CD4-positive, alpha-beta T cell (primary cell): ENCODE results near the gene KCNK13. TPM values are rescaled to one million over a fixed set of nuclear protein-coding genes. Genes with fewer than 3 reads are reported as not detected.

Source experiments
- ATAC-seq: fragments of 200-7000 bp; cut with Tn5 transposase; one replicate; pipeline ENCODE4 v1.10.0; 2022; ENCODE audit warnings: mild to moderate bottlenecking; ENCODE audit not compliant: poor library complexity
- CTCF ChIA-PET: fragments of 350-600 bp; sonication (Branson Sonifier 250); formaldehyde crosslinking; loops from one replicate; lab custom pipeline; 2021; ENCODE audit warnings: antibody characterized with exemption, inconsistent platforms; lab: Charles Lee
- POLR2A ChIA-PET: fragments of 350-600 bp; sonication (Branson Sonifier 250); formaldehyde crosslinking; loops from one replicate; lab custom pipeline; 2021; ENCODE audit warnings: antibody characterized with exemption, inconsistent platforms; lab: Charles Lee
- DNase-seq, 14 experiments: peaks; one replicate each; pipeline ENCODE4 v3.0.0-alpha.2; 2013 to 2020; ENCODE audit warnings: mixed read lengths in 2 of 14
- H3K27ac ChIP-seq, 2 donors: one replicate each; pipeline versions ENCODE4 v1.5.1 to v1.7.0; 2013; ENCODE audit warnings: low read length in 2 of 2, low read depth in 1 of 2, mild to moderate bottlenecking in 1 of 2
- H3K27me3 ChIP-seq, 2 experiments: 1 replicate in 1 of 2; 2 replicates in 1 of 2; pipeline versions ENCODE4 v1.6.1 to v1.7.0; 2013; ENCODE audit warnings: low read length in 2 of 2, control low read depth in 1 of 2, mild to moderate bottlenecking in 1 of 2, moderate library complexity in 1 of 2; ENCODE audit not compliant: insufficient read depth in 2 of 2, control insufficient read depth in 1 of 2
- H3K36me3 ChIP-seq: one replicate; pipeline ENCODE4 v1.6.1; 2013; ENCODE audit warnings: low read length, control low read depth; ENCODE audit not compliant: insufficient read depth
- H3K4me1 ChIP-seq: one replicate; pipeline ENCODE4 v1.6.1; 2013; ENCODE audit warnings: low read length, control low read depth; ENCODE audit not compliant: insufficient read depth
- H3K4me3 ChIP-seq: one replicate; pipeline ENCODE4 v1.5.1; 2013; ENCODE audit warnings: mild to moderate bottlenecking, low read length, moderate library complexity
- H3K9me3 ChIP-seq, 2 experiments: 1 replicate in 1 of 2; 2 replicates in 1 of 2; pipeline versions ENCODE4 v1.6.1 to v1.7.0; 2013; ENCODE audit warnings: low read length in 2 of 2, mild to moderate bottlenecking in 2 of 2, control low read depth in 1 of 2, moderate library complexity in 1 of 2; ENCODE audit not compliant: control insufficient read depth in 1 of 2, insufficient read depth in 1 of 2
- H3K27ac Mint-ChIP-seq: one replicate; pipeline ENCODE4 v1.8.0; 2020; ENCODE audit warnings: mixed read lengths
- H3K27me3 Mint-ChIP-seq: one replicate; pipeline ENCODE4 v1.8.0; 2021; ENCODE audit warnings: mixed read lengths
- H3K36me3 Mint-ChIP-seq: one replicate; pipeline ENCODE4 v1.8.0; 2021; ENCODE audit warnings: low read depth, mixed read lengths
- H3K4me1 Mint-ChIP-seq: one replicate; pipeline ENCODE4 v1.8.0; 2021; ENCODE audit warnings: low read depth, mixed read lengths
- H3K4me3 Mint-ChIP-seq: one replicate; pipeline ENCODE4 v1.8.0; 2020; ENCODE audit warnings: mild to moderate bottlenecking, mixed read lengths
- H3K9me3 Mint-ChIP-seq: one replicate; pipeline ENCODE4 v1.8.0; 2020; ENCODE audit warnings: mixed read lengths
- intact Hi-C, 2 experiments: fragments of 100-400 bp; cut with DNase I in 1 of 2; cut with micrococcal nuclease in 1 of 2; formaldehyde crosslinking; loops; one replicate each; pipeline versions ENCODE4 v1.15.1 to v1.9.0; 2023 to 2025; cut with DNase I, micrococcal nuclease
- total RNA-seq, 174 experiments: library from RNA in 2 of 174; stranded (reverse) in 2 of 174; gene quantifications; one replicate each; pipeline ENCODE4 v1.2.3 and lab custom pipeline; 2021 to 2026
- TF ChIP-seq, protein P1 (sequence below): fragments of 200-600 bp; IDR thresholded peaks from one replicate; pipeline ENCODE4 v1.8.0; 2022; ENCODE audit warnings: antibody characterized with exemption, mild to moderate bottlenecking

Gene KCNK13
- total RNA-seq, 2 experiments from 2014 or later = not detected

DNA sequence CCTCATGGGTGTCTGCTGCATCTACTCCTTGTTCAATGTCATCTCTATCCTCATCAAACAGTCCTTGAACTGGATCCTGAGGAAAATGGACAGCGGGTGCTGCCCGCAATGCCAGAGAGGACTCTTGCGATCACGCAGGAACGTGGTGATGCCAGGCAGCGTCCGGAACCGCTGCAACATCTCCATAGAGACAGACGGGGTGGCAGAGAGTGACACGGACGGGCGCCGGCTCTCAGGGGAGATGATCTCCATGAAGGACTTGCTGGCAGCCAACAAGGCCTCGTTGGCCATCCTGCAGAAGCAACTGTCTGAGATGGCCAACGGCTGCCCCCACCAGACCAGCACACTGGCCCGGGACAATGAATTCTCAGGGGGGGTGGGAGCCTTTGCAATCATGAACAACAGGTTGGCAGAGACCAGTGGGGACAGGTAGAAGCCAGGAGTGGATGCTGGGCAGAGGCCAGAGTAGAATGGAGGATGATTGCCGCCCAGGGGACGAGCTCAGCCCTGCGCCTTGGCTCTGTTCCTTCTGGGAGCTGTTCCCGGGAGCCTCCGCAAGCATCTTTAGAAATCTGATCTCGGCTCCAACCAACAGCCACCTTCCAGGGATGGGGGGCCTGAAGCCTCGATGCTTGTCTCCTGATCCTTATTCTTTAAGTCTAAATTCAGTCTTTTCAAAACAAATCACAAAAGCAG is 122.9 kb downstream of the KCNK13 start:
- DNase-seq = no peak

DNA sequence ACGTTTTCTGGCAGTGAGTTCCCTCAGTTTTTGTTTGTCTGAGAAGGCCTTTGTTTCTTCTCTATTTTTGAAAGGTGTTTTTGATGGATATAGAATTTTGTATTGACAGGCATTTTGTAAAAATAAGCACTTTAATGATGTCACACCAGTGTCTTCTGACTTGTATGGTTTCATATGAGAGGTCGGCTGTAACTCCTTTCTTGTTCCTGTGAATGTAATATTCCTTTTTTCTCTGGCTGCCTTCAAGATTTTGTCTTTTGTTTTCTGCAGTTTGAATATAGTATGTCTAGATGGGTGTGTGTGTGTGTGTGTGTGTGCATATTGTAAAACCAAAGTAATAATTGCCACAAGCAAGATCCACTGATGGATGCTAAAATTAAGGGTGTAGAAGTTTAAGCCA is 126.8 kb downstream of the KCNK13 start:
- Mint-ChIP-seq H3K4me1 (no peaks in the 10 kb centered on the region), H3K27me3 (peaks cover 11% of the 10 kb centered on the region), H3K27ac (no peak overlapping the region), H3K4me3 (no peak overlapping the region), H3K36me3 (no peaks in the 10 kb centered on the region), H3K9me3 (no peaks in the 10 kb centered on the region)
- ATAC-seq (no peak), DNase-seq (no peak)
- TF ChIP-seq, protein P1, sequence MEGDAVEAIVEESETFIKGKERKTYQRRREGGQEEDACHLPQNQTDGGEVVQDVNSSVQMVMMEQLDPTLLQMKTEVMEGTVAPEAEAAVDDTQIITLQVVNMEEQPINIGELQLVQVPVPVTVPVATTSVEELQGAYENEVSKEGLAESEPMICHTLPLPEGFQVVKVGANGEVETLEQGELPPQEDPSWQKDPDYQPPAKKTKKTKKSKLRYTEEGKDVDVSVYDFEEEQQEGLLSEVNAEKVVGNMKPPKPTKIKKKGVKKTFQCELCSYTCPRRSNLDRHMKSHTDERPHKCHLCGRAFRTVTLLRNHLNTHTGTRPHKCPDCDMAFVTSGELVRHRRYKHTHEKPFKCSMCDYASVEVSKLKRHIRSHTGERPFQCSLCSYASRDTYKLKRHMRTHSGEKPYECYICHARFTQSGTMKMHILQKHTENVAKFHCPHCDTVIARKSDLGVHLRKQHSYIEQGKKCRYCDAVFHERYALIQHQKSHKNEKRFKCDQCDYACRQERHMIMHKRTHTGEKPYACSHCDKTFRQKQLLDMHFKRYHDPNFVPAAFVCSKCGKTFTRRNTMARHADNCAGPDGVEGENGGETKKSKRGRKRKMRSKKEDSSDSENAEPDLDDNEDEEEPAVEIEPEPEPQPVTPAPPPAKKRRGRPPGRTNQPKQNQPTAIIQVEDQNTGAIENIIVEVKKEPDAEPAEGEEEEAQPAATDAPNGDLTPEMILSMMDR = no peak
- Histone ChIP-seq H3K27me3 (peaks cover 0 to 2% of the 10 kb centered on the region in 2 experiments), H3K36me3 (no peaks in the 10 kb centered on the region), H3K9me3 (peaks cover 0 to 5% of the 10 kb centered on the region in 2 experiments), H3K4me1 (no peaks in the 10 kb centered on the region), H3K27ac (no peak overlapping the region), H3K4me3 (no peak overlapping the region)
- ChIA-PET CTCF (no interaction called here), POLR2A (no interaction called here)
- intact Hi-C loops = no loop called here

More for the DNA sequence above, 122.9 kb downstream of the KCNK13 start:
- Mint-ChIP-seq H3K27ac (no peak overlapping the region), H3K36me3 (no peaks in the 10 kb centered on the region), H3K9me3 (no peaks in the 10 kb centered on the region), H3K27me3 (peaks cover 3% of the 10 kb centered on the region), H3K4me1 (no peaks in the 10 kb centered on the region), H3K4me3 (no peak overlapping the region)
- H3K4me3 ChIP-seq = no peak overlapping the region
- CTCF ChIA-PET = no interaction called here
- H3K27ac ChIP-seq = no peak overlapping the region
- POLR2A ChIA-PET = no interaction called here
- no peaks in the 10 kb centered on the region for H3K36me3 ChIP-seq
- intact Hi-C loops = no loop called here
- H3K4me1 ChIP-seq = no peaks in the 10 kb centered on the region
- TF ChIP-seq, protein P1 = no peak
- no peak for ATAC-seq
- H3K9me3 ChIP-seq = peaks cover 0 to 5% of the 10 kb centered on the region in 2 experiments
- peaks cover 4 to 7% of the 10 kb centered on the region in 2 experiments for H3K27me3 ChIP-seq

DNA sequence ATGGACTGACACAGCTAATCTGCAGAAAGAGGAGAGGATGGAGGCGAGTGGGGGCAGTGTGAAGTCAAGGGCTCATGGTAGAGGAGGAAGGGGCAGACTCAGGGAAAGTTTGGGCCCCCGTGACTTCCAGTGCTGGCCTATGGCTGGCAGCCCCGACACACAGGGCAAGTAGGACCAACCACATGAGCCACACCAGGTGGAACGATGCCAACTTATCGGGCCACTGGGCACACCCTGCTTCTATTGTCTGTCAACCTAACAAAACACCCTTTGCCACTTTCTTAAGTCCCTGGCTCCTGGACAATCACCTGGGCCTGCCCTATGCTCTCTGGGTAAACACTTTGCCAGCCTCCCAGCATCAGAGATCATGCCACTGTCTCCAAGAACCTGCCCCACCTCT is 129.4 kb downstream of the KCNK13 start:
- POLR2A ChIA-PET = no interaction called here

More for the DNA sequence above, 129.4 kb downstream of the KCNK13 start:
- no peak for DNase-seq
- intact Hi-C loops = no loop called here
- ATAC-seq = no peak
- CTCF ChIA-PET = no interaction called here
- Mint-ChIP-seq H3K9me3 (no peaks in the 10 kb centered on the region), H3K4me3 (no peak overlapping the region), H3K4me1 (no peaks in the 10 kb centered on the region), H3K36me3 (no peaks in the 10 kb centered on the region), H3K27me3 (peaks cover 32% of the 10 kb centered on the region), H3K27ac (no peak overlapping the region)
- Histone ChIP-seq H3K36me3 (no peaks in the 10 kb centered on the region), H3K9me3 (no peaks in the 10 kb centered on the region), H3K4me3 (no peak overlapping the region), H3K27me3 (peaks cover 0 to 4% of the 10 kb centered on the region in 2 experiments), H3K27ac (no peak overlapping the region), H3K4me1 (no peaks in the 10 kb centered on the region)
- TF ChIP-seq, protein P1 = no peak
